DMS153 treated with DMSO at 0.1 percent for 48 hours (cell line): ENCODE measurements around the gene FYCO1.
"Not testable (repeated sequence)": the region's sequence is repeated elsewhere in the genome, so short reads cannot be mapped to it uniquely, and the experiment has no call there.

Source experiments
- DNase-seq: peaks from one replicate; lab custom pipeline; 2025; ENCODE audit not compliant: unreplicated experiment; lab: John Stamatoyannopoulos, UW

The FYCO1 gene

GRCh38 chr3:46010519-46011113 lies 15.0 kb upstream of the FYCO1 start:
- DNase-seq = no peak

DNA sequence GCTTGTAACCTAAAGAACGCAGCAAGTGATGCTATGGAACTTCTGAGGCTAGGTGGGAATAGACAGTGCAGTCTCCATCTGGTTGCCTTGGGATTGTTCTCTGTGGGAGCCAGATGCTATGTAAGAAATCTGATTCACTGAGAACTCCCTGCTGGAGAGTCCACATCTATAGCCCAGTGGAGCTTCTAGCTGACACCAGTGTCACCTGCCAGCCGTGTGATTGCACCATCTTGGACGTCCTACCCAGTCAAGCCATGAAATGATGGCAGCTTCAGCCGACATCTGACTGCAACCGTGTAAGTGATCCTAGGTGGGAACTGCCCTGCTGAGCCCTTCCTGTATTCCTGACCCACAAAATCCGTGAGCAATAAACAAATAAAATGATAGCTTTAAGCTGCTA lies 12.4 kb upstream of the FYCO1 start:
- DNase-seq = no peak

- DNase-seq = no peak
Observed at GRCh38 chr3:46007280-46007679, 11.7 kb upstream of the FYCO1 start.

- DNase-seq = no peak
Observed at GRCh38 chr3:46006238-46007032, 10.8 kb upstream of the FYCO1 start.

- DNase-seq = not testable (repeated sequence)
Observed at GRCh38 chr3:46003706-46004105, 8.1 kb upstream of the FYCO1 start.

- no peak for DNase-seq
Observed at GRCh38 chr3:46001178-46001577, 5.6 kb upstream of the FYCO1 start.

DNA sequence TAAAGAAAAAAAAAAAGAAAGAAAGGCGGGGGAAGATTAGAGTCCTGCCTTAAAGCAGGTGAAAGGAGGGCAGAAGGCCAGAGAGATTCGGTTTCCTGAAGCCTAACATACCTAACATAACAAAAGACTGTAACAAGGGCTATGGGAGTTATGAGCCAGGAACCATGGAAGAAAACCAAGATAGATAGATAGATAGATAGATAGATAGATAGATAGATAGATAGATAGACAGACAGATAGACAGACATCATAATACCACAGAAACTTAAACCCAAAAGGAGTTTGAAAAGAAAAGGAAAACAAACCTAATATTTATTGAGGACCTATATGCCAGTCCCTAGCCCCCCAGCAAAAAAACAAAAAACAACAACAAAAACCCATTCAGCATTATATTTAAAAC lies 2.3 kb upstream of the FYCO1 start:
- DNase-seq = no peak

GRCh38 chr3:45997499-45997898 lies 1.9 kb upstream of the FYCO1 start:
- DNase-seq = not testable (repeated sequence)

GRCh38 chr3:45994419-45995235 lies 997 bp downstream of the FYCO1 start:
- DNase-seq = no peak

DNA sequence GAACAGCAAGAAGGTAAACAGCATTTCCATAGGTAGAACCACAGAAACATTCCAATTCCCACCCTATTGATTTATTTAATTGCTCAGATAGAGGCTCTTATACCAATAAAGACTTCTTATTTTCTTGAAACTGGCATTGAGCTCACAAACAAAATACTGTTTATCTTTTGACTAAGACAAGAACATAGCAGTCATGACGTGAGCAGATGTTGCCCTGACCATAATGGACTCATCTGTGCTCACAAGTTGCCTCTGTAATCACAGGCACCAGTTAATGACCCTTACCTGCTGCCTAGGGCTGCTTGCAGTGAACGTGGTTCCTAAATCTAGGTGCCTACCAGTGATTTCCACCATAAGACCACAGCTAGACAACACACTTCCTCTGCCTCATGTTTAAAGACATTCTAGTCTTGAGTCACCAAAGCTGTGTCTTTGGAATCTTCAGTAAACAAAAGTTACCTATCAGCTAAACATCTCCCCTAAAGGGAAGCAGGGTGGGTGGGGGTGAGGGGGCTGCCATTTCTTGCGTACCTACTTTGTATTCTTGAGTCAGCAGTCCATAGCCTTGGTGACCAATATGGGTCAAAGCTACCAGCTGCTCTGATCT lies 2.1 kb downstream of the FYCO1 start:
- no peak for DNase-seq

DNA sequence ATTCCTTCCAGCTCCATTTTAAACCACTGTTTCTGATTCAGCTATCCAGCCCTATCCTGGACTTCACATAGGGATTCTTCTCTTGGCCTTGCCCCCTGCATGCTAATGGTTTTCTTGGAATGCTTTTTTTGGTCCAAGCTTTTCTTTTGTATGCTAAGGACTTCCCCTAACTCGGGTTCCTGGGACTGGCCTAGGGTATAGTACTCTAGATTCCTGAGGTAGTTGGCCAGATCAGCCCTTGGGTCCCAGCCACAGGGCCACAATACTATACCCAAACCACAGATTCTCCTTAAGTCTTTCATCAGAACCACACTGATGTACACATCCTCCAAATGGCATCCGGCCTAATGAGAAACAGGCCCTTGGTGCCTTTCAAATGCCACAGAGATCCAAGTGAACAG lies 2.8 kb downstream of the FYCO1 start:
- DNase-seq = no peak

DNA sequence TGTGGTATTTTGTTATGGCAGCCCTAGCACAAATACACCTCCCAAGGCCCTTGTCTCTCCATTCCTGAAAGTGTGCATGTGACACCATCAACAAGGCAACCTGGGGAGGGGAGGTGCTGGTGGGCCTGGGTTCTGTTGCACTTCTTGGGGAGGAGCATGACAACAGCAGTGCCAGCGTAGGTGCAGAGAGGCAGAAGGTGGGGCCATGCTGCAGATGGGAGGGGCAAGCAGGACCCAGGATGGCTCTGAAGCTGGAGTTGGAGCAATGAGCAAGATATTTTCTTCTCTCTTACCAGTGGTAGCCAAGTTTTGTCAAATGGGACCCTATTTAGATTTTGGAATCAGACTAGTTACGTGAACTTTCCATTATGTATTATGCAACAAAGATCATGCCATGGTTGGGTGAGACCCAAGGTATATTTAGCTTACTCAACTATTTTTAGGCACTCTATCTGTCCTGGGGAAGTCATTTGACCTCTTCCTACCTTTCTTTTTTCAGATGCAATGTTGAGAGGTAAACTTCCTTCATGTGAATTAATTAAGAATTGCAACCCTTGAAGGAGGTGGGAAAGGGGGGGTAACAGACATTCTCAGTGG lies 3.4 kb downstream of the FYCO1 start:
- no peak for DNase-seq

DNA sequence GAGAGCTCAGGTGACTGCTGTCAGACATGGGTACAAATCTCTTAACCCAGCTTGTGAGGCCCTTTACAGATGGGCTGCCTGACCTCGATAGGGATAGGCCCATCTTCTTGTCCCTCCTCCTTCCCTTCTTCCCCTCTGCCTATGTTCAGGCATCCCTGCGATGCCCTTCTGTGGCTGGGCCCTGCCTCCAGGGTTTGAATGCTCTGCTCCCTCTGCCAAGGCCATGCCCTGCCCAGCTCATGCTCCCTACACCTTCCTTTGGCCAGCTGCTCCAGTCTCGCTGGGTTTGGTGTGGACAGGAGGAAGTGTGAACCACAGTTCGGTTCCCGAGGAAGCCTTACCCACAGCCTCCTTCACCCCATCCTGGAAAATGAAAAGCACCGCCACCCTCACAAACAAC lies 4.3 kb downstream of the FYCO1 start:
- no peak for DNase-seq

GRCh38 chr3:45990181-45990580 lies 5.4 kb downstream of the FYCO1 start:
- no peak for DNase-seq

GRCh38 chr3:45988804-45989203 lies 6.8 kb downstream of the FYCO1 start:
- no peak for DNase-seq

GRCh38 chr3:45988362-45988761 lies 7.3 kb downstream of the FYCO1 start:
- DNase-seq = no peak

DNA sequence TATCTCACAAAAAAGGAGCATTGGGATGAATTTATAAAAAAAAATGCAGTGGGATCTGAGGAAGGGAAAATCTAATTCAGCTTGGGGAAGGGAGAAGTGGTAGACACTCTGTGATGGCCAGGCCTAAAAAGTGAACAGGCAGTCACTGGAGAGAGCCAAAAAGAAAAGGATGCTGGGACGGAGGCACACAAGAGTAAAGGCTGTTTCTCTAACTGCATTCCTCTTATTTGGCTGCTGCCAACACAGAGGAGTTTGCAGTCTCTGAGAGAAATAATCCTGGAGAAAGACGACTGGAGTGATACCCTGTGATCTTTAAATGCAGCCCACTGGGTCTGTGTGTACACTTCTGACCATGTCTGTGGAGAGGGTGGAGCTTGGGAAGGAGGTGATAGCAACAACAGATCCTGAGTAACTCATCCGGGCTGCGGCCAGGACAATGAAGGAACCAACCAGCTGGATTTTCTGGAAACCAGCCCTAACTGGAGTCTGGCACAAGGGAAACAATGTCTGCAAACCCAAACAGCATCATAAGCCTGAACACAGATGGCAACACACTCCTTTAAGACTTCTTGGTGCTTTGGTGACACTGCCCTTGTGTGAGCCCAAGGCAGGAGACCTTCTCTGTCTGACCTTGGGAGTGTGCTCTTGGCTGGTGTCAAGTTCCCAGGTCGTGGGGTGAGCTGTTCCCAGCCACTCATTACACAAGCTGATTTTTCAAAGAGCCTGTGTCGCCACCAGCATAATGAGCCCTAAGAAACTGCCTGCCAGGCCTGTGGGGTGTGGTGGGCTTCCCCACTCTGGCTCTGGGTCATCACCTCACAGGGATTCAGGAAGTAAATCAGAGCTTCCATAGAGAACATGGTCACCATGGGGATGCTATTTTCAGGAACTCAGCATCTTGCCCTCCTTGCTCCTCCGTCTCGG lies 8.0 kb downstream of the FYCO1 start:
- no peak for DNase-seq

- peak; percentile 7 for DNase-seq
Observed at GRCh38 chr3:45986303-45986982, 9.2 kb downstream of the FYCO1 start.

GRCh38 chr3:45985532-45986302 lies 9.9 kb downstream of the FYCO1 start:
- no peak for DNase-seq
